Neural cell (in vitro differentiated cells): ENCODE measurements around the gene SEMA7A. TPM values are rescaled to one million over a fixed set of nuclear protein-coding genes. Genes with fewer than 3 reads are reported as not detected.

ENCODE experiments used
- H2AFZ ChIP-seq: fragments of 200-600, 300-800 bp; sonication (generic), shearing (Covaris generic); 2 replicates; pipeline ENCODE4 v1.6.0; 2014; ENCODE audit warnings: low read depth, mild to moderate bottlenecking, antibody characterized with exemption, low read length, moderate library complexity
- H3F3A ChIP-seq: fragments of 200-600 bp; shearing (Covaris generic); 2 replicates; pipeline ENCODE4 v1.6.1; 2016; ENCODE audit warnings: mild to moderate bottlenecking, moderate library complexity, mixed read lengths, antibody characterized with exemption, low read length; ENCODE audit not compliant: insufficient read depth, poor library complexity, severe bottlenecking
- H3K27ac ChIP-seq: fragments of 200-600, 300-800 bp; sonication (generic), shearing (Covaris generic); 2 replicates; pipeline ENCODE4 v1.5.1; 2014; ENCODE audit warnings: mild to moderate bottlenecking, low read length, moderate library complexity
- H3K27me3 ChIP-seq: fragments of 300-800, 200-600 bp; sonication (generic), shearing (Covaris generic); 2 replicates; pipeline ENCODE4 v1.6.0; 2014; ENCODE audit warnings: mild to moderate bottlenecking, low read depth, low read length, moderate library complexity; ENCODE audit not compliant: insufficient read depth
- H3K36me3 ChIP-seq: fragments of 300-800, 200-600 bp; sonication (generic), shearing (Covaris generic); 2 replicates; pipeline ENCODE4 v1.5.1; 2014; ENCODE audit warnings: mild to moderate bottlenecking, antibody characterized with exemption, low read length, moderate library complexity; ENCODE audit not compliant: insufficient read depth
- H3K4me2 ChIP-seq: fragments of 300-800, 200-600 bp; sonication (generic), shearing (Covaris generic); 2 replicates; pipeline ENCODE4 v1.6.0; 2014; ENCODE audit warnings: mild to moderate bottlenecking, low read length
- H3K4me3 ChIP-seq: fragments of 300-800, 200-600 bp; sonication (generic), shearing (Covaris generic); 2 replicates; pipeline ENCODE4 v1.5.1; 2014; ENCODE audit warnings: mild to moderate bottlenecking, low read length, moderate library complexity
- H3K79me2 ChIP-seq: fragments of 200-600 bp; shearing (Covaris generic); replicated peaks from 2 replicates; pipeline ENCODE4 v1.6.0; 2014; ENCODE audit warnings: mild to moderate bottlenecking, low read length, moderate library complexity; ENCODE audit not compliant: insufficient read depth
- H3K9ac ChIP-seq: fragments of 300-800, 200-600 bp; sonication (generic), shearing (Covaris generic); 2 replicates; pipeline ENCODE4 v1.6.1; 2016; ENCODE audit warnings: mild to moderate bottlenecking, low read length, mixed read lengths
- H3K9me2 ChIP-seq: fragments of 200-600 bp; shearing (Covaris generic); 2 replicates; pipeline ENCODE4 v1.6.1; 2016; ENCODE audit warnings: mild to moderate bottlenecking, low read length, mixed read lengths; ENCODE audit not compliant: insufficient read depth
- H3K9me3 ChIP-seq: fragments of 200-600, 300-800 bp; sonication (generic), shearing (Covaris generic); 2 replicates; pipeline ENCODE4 v1.6.1; 2016; ENCODE audit warnings: mild to moderate bottlenecking, mixed run types, low read length, moderate library complexity, mixed read lengths
- H4K20me1 ChIP-seq: fragments of 200-600 bp; shearing (Covaris generic); 2 replicates; pipeline ENCODE4 v1.6.1; 2016; ENCODE audit warnings: mild to moderate bottlenecking, mixed run types; ENCODE audit not compliant: insufficient read depth
- EP300 ChIP-seq: fragments of 450-650 bp; conservative IDR thresholded peaks from 2 replicates; pipeline ENCODE4 v1.6.1; 2014; ENCODE audit warnings: antibody characterized with exemption, mild to moderate bottlenecking, moderate library complexity; ENCODE audit not compliant: poor library complexity, severe bottlenecking
- EZH2 ChIP-seq: fragments of 200-600, 300-800 bp; shearing (Covaris generic), sonication (generic); IDR thresholded peaks from 2 replicates; pipeline ENCODE4 v1.6.1; 2014; ENCODE audit warnings: antibody characterized with exemption, low read length, borderline replicate concordance, mild to moderate bottlenecking; ENCODE audit not compliant: insufficient read depth, poor library complexity, severe bottlenecking
- MXI1 ChIP-seq: fragments of 450-650 bp; conservative IDR thresholded peaks from 2 replicates; pipeline ENCODE4 v1.6.1; 2014; ENCODE audit warnings: antibody characterized with exemption, mild to moderate bottlenecking; ENCODE audit not compliant: poor library complexity, severe bottlenecking
- POLR2AphosphoS5 ChIP-seq: IDR thresholded peaks from 2 replicates; pipeline ENCODE4 v1.6.1; 2012
- RAD21 ChIP-seq: fragments of 450-650 bp; conservative IDR thresholded peaks from 2 replicates; pipeline ENCODE4 v1.6.1; 2014; ENCODE audit warnings: antibody characterized with exemption, mild to moderate bottlenecking, moderate library complexity
- REST ChIP-seq: IDR thresholded peaks from 2 replicates; pipeline ENCODE4 v1.6.1; 2012; ENCODE audit warnings: borderline replicate concordance
- SMC3 ChIP-seq: fragments of 450-650 bp; conservative IDR thresholded peaks from 2 replicates; pipeline ENCODE4 v1.6.1; 2014; ENCODE audit warnings: antibody characterized with exemption, mild to moderate bottlenecking, moderate library complexity; ENCODE audit not compliant: poor library complexity
- TAF1 ChIP-seq: IDR thresholded peaks from 2 replicates; pipeline ENCODE4 v1.6.1; 2012; ENCODE audit warnings: low read depth
- polyA plus RNA-seq: library from polyadenylated mRNA; depleted of rRNA; stranded (reverse); fragments of >200 nt; gene quantifications from 2 replicates; pipeline ENCODE4 v1.2.3, GENCODE V29; 2014
- TF ChIP-seq, protein P1 (sequence below): fragments of 450-650 bp; IDR thresholded peaks from 2 replicates; pipeline ENCODE4 v1.5.1; 2014; ENCODE audit warnings: antibody characterized with exemption, mild to moderate bottlenecking, moderate library complexity; ENCODE audit not compliant: poor library complexity, severe bottlenecking

Gene SEMA7A
- polyA plus RNA-seq, 1 donor from 2014 or later = 28.8 TPM

DNA sequence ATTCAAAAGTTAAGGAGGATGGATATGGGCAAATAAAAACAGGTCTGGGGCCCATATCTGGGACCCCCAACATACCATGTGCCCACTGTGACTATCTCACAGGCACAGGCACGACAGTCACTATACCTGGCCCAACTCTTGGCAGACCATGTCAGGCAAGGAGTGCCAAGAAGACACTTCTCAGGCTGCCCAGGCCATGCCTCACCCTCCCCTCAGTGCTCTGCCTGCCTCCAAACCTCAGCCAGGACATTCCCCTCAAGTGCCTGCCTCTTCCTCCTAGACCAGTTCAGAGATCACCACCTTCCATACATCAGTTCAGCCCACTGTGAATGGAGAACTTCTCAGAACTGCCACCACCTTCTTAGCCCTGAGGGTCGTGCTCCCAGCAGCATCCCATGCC is 4.4 kb upstream of the SEMA7A start:
- H3K9me2 ChIP-seq = no peaks in the 10 kb centered on the region
- H3F3A ChIP-seq = no peaks in the 10 kb centered on the region
- H4K20me1 ChIP-seq = no peaks in the 10 kb centered on the region
- no peaks in the 10 kb centered on the region for H3K27me3 ChIP-seq
- H3K9me3 ChIP-seq = no peaks in the 10 kb centered on the region
- no peak overlapping the region for H3K9ac ChIP-seq
- H3K79me2 ChIP-seq = no peaks in the 10 kb centered on the region
- H3K36me3 ChIP-seq = no peaks in the 10 kb centered on the region
- H3K27ac ChIP-seq = no peak overlapping the region
- TF ChIP-seq MXI1 = no peak
- no peak for TF ChIP-seq RAD21
- TF ChIP-seq REST = no peak
- TF ChIP-seq, protein P1, sequence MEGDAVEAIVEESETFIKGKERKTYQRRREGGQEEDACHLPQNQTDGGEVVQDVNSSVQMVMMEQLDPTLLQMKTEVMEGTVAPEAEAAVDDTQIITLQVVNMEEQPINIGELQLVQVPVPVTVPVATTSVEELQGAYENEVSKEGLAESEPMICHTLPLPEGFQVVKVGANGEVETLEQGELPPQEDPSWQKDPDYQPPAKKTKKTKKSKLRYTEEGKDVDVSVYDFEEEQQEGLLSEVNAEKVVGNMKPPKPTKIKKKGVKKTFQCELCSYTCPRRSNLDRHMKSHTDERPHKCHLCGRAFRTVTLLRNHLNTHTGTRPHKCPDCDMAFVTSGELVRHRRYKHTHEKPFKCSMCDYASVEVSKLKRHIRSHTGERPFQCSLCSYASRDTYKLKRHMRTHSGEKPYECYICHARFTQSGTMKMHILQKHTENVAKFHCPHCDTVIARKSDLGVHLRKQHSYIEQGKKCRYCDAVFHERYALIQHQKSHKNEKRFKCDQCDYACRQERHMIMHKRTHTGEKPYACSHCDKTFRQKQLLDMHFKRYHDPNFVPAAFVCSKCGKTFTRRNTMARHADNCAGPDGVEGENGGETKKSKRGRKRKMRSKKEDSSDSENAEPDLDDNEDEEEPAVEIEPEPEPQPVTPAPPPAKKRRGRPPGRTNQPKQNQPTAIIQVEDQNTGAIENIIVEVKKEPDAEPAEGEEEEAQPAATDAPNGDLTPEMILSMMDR = no peak
- no peak overlapping the region for H2AFZ ChIP-seq
- H3K4me2 ChIP-seq = no peak overlapping the region
- no peak overlapping the region for H3K4me3 ChIP-seq

DNA sequence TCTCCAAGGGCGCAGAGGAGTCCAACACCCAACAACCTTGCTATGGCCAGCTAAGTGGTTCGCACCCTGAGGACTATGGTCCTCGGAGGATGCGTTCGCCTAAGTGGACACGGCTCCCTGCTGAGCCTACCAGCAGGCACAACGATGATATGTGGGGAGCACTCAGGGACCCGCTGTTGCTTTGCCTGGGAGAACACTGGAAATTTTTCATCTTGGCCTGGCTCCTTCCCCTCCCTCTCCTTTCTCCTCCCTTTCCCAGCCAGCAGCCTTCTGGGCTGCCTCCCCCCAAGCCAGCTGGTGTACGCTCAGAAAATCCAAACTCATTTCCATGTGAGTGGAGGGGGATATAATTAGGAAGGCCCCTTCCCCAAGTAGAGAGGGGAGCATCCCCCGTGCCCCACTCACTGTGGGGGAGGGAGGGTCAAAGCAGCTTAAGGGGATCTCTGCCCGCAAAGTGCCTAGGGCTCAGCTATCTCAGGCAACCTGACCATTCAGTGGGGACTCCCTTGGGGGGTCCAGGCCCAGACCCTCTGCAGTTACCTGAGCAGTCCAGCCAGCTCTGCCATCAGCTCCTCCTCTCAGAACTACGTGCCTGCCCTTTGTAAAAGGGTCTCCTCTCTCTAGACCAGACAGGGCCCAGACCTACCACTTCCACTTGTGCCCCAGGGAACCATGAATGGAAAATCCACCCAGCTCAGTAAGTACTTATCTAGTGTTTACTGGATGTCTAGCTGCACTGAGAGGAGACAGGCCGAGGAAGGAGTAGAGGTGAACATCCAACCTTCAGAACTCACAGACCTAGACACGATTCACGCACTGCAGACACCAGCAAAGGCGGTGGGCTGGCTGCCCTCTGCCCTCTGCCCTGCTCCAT is 742 bp upstream of the SEMA7A start:
- H2AFZ ChIP-seq = no peak overlapping the region
- no peaks in the 10 kb centered on the region for H3F3A ChIP-seq
- no peaks in the 10 kb centered on the region for H3K27me3 ChIP-seq
- no peaks in the 10 kb centered on the region for H3K36me3 ChIP-seq
- no peaks in the 10 kb centered on the region for H3K9me3 ChIP-seq
- peak overlapping the region; percentile 84 for H3K9ac ChIP-seq
- no peak for TF ChIP-seq EP300
- TF ChIP-seq TAF1 = no peak
- no peak for TF ChIP-seq MXI1
- TF ChIP-seq REST = no peak
- TF ChIP-seq EZH2 = no peak
- no peak for TF ChIP-seq SMC3
- TF ChIP-seq POLR2AphosphoS5 = no peak
- TF ChIP-seq, protein P1 = no peak
- TF ChIP-seq RAD21 = no peak
- peaks cover 24% of the 10 kb centered on the region for H3K79me2 ChIP-seq
- peak overlapping the region; percentile 94 for H3K4me3 ChIP-seq
- no peaks in the 10 kb centered on the region for H4K20me1 ChIP-seq
- no peaks in the 10 kb centered on the region for H3K9me2 ChIP-seq
- H3K4me2 ChIP-seq = peak overlapping the region; percentile 73
- H3K27ac ChIP-seq = no peak overlapping the region
